GM12872 (cell line): ENCODE data around the gene ARL17B.

ENCODE experiments used
- TF ChIP-seq, protein P1 (sequence below): IDR thresholded peaks from 3 replicates; pipeline ENCODE4 v1.5.1; 2011; ENCODE audit warnings: low read depth, mild to moderate bottlenecking, low read length, moderate library complexity; ENCODE audit not compliant: insufficient read depth

The ARL17B gene

DNA sequence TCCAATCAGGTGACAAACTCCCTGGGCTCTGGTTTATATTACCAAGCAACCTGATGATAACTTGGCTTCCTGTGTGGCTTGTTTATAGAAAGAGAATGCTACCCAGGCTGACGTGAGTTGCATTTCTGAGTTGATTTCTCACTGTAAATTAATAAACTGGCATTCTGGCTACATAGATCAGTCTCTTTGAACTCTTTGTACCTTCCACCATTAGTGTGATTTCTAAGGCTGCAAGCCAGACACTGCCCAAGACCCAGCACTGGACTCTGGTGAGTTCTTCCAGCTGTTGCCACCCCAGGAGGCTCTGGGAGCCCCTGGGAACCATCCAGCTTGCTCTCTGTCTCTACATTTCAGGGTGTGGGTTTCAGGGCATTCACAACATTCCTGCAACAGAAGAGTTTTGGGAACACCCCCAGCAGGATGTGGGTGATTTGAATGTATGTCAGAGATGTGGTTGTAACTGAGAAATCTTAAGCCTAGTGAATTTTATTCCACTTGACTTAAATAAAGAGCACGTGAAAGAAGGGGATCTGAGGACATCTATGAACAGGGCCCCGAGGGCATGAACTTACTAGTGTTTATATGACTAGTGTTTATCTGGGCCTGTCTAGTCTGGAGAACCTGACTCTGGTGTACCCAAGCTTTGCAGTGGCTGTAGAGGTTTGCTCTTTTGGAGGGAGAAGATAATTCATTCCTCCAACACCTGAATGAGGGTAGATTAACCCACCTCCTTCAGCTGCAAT is 96.9 kb downstream of the ARL17B start:
- TF ChIP-seq, protein P1, sequence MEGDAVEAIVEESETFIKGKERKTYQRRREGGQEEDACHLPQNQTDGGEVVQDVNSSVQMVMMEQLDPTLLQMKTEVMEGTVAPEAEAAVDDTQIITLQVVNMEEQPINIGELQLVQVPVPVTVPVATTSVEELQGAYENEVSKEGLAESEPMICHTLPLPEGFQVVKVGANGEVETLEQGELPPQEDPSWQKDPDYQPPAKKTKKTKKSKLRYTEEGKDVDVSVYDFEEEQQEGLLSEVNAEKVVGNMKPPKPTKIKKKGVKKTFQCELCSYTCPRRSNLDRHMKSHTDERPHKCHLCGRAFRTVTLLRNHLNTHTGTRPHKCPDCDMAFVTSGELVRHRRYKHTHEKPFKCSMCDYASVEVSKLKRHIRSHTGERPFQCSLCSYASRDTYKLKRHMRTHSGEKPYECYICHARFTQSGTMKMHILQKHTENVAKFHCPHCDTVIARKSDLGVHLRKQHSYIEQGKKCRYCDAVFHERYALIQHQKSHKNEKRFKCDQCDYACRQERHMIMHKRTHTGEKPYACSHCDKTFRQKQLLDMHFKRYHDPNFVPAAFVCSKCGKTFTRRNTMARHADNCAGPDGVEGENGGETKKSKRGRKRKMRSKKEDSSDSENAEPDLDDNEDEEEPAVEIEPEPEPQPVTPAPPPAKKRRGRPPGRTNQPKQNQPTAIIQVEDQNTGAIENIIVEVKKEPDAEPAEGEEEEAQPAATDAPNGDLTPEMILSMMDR, result no peak

DNA sequence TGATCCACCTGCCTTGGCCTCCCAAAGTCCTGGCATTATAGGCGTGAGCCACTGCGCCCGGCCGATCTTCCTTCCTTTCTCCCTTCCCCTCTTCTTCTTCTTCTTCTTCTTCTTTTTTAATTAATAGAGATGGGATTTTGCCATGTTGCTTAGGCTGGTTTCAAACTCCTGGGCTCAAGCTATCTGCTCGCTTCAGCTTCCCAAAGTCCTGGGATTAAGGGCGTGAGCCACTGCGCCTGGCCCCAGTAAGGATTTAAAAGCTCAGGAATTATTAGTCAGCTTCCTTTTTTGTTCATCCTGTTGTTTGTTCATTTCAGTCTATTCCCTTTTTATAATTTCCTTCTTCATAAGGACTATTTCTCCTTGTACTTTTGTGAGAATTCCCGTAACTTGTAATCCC is 99.3 kb downstream of the ARL17B start:
- TF ChIP-seq, protein P1, result no peak

GRCh38 chr17:46259845-46260661 is 101.5 kb downstream of the ARL17B start:
- TF ChIP-seq, protein P1, result 0 out of 3 replicates have a peak, but pooled peaks have one; percentile 3

- TF ChIP-seq, protein P1, result peak; percentile 85
These were observed 107.8 kb downstream of the ARL17B start for GRCh38 chr17:46253722-46254121.
